Mesenchymal stem cell (in vitro differentiated cells and primary cell): Measurements from ENCODE around the gene DPY30.

ENCODE experiments used
- DNase-seq: peaks from one replicate; pipeline ENCODE4 v3.0.0-alpha.2; 2013
- H2AFZ ChIP-seq: one replicate; pipeline ENCODE4 v1.6.1; 2013; ENCODE audit warnings: low read depth, mild to moderate bottlenecking, control low read depth, inconsistent platforms, low read length, moderate library complexity
- H2AK5ac ChIP-seq: 2 replicates; pipeline ENCODE4 v1.6.1; 2013; ENCODE audit warnings: low read length, moderate library complexity, mild to moderate bottlenecking, inconsistent platforms; ENCODE audit not compliant: severe bottlenecking
- H2BK120ac ChIP-seq: one replicate; pipeline ENCODE4 v1.6.1; 2013; ENCODE audit warnings: low read depth, mild to moderate bottlenecking, inconsistent platforms, low read length, moderate library complexity
- H2BK12ac ChIP-seq, 2 experiments: one replicate each; pipeline ENCODE4 v1.6.1; 2013; ENCODE audit warnings: inconsistent platforms in 2 of 2, low read length in 2 of 2, mild to moderate bottlenecking in 2 of 2, moderate library complexity in 2 of 2, control low read depth in 1 of 2
- H2BK15ac ChIP-seq: one replicate; pipeline ENCODE4 v1.6.1; 2013; ENCODE audit warnings: mild to moderate bottlenecking, low read depth, inconsistent platforms; ENCODE audit not compliant: poor library complexity, severe bottlenecking
- H2BK5ac ChIP-seq: 2 replicates; pipeline ENCODE4 v1.6.1; 2013; ENCODE audit warnings: low read depth, mild to moderate bottlenecking, low read length, control low read depth, inconsistent platforms; ENCODE audit not compliant: poor library complexity, severe bottlenecking
- H3K14ac ChIP-seq, 2 experiments: one replicate each; pipeline ENCODE4 v1.6.1; 2013; ENCODE audit warnings: inconsistent platforms in 2 of 2, low read length in 2 of 2, control low read depth in 1 of 2, mild to moderate bottlenecking in 1 of 2, moderate library complexity in 1 of 2
- H3K18ac ChIP-seq, 2 experiments: one replicate each; pipeline ENCODE4 v1.6.1; 2013; ENCODE audit warnings: inconsistent platforms in 2 of 2, low read length in 2 of 2, control low read depth in 1 of 2, low read depth in 1 of 2, mild to moderate bottlenecking in 1 of 2
- H3K23ac ChIP-seq, 2 experiments: one replicate each; pipeline ENCODE4 v1.6.1; 2013; ENCODE audit warnings: inconsistent platforms in 2 of 2, low read length in 2 of 2, mild to moderate bottlenecking in 2 of 2, moderate library complexity in 2 of 2, control low read depth in 1 of 2
- H3K27ac ChIP-seq: 2 replicates; pipeline ENCODE4 v1.5.1; 2013; ENCODE audit warnings: mild to moderate bottlenecking, moderate library complexity, low read length, control low read depth, inconsistent platforms; ENCODE audit not compliant: poor library complexity, severe bottlenecking
- H3K27me3 ChIP-seq, 2 experiments: 2 replicates each; pipeline versions ENCODE4 v1.6.1 to v1.7.0; 2013; ENCODE audit warnings: low read length in 2 of 2, mild to moderate bottlenecking in 2 of 2, moderate library complexity in 2 of 2, control low read depth in 1 of 2, inconsistent platforms in 1 of 2; ENCODE audit not compliant: control insufficient read depth in 1 of 2, insufficient read depth in 1 of 2
- H3K36me3 ChIP-seq, 2 experiments: 2 replicates each; pipeline versions ENCODE4 v1.6.1 to v1.7.0; 2013; ENCODE audit warnings: low read length in 2 of 2, control low read depth in 1 of 2, inconsistent platforms in 1 of 2, low read depth in 1 of 2, mild to moderate bottlenecking in 1 of 2; ENCODE audit not compliant: insufficient read depth in 2 of 2, control insufficient read depth in 1 of 2
- H3K4ac ChIP-seq, 2 experiments: one replicate each; pipeline ENCODE4 v1.6.1; 2013; ENCODE audit warnings: inconsistent platforms in 2 of 2, low read length in 2 of 2, mild to moderate bottlenecking in 2 of 2, moderate library complexity in 2 of 2, control low read depth in 1 of 2, low read depth in 1 of 2
- H3K4me1 ChIP-seq: 2 replicates; pipeline ENCODE4 v1.6.1; 2013; ENCODE audit warnings: low read depth, low read length, control low read depth; ENCODE audit not compliant: control insufficient read depth, insufficient read depth
- H3K4me2 ChIP-seq: 2 replicates; pipeline ENCODE4 v1.6.1; 2013; ENCODE audit warnings: low read length, mild to moderate bottlenecking, inconsistent platforms; ENCODE audit not compliant: poor library complexity, severe bottlenecking
- H3K4me3 ChIP-seq, 2 experiments: 2 replicates each; pipeline versions ENCODE4 v1.5.1 to v1.7.0; 2013; ENCODE audit warnings: low read length in 2 of 2, mild to moderate bottlenecking in 2 of 2, control low read depth in 1 of 2, low read depth in 1 of 2; ENCODE audit not compliant: insufficient read depth in 1 of 2
- H3K79me1 ChIP-seq: replicated peaks from 2 replicates; pipeline ENCODE4 v1.6.1; 2013; ENCODE audit warnings: mild to moderate bottlenecking, control low read depth, low read length, inconsistent platforms; ENCODE audit not compliant: poor library complexity, severe bottlenecking
- H3K9ac ChIP-seq: 2 replicates; pipeline ENCODE4 v1.7.0; 2013; ENCODE audit warnings: mild to moderate bottlenecking, low read length, moderate library complexity
- H3K9me3 ChIP-seq: 2 replicates; pipeline ENCODE4 v1.7.0; 2013; ENCODE audit warnings: mild to moderate bottlenecking, low read length; ENCODE audit not compliant: control insufficient read depth
- H4K8ac ChIP-seq: one replicate; pipeline ENCODE4 v1.6.1; 2013; ENCODE audit warnings: inconsistent platforms, mild to moderate bottlenecking, low read length, moderate library complexity
- H4K91ac ChIP-seq: one replicate; pipeline ENCODE4 v1.6.1; 2013; ENCODE audit warnings: mild to moderate bottlenecking, low read length, inconsistent platforms
- WGBS: methylation state at CpG from one replicate; pipeline ENCODE4 v1.1.7; 2013; ENCODE audit warnings: mixed read lengths; 5-methylcytosine and 5-hydroxymethylcytosine counted together

DPY30 gene

DNA sequence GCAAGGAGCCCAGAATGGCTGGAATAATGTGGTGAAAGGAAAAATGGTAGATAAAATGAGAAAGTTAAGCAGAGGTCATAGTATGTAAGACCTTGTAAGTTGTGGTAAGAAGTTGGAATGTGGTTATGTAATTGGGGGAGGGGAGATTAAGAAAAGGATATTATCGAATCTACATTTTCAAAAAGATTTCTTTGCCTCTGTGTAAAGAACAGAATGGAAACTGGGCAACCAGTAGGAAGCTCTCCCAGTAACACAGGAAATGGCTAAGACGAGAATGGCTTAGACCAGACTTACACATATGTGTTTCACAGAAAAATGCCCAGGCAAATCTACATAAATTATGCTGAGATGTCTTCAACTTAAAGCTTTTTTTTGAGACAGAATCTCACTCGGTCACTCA is 42.0 kb downstream of the DPY30 start:
- no peak overlapping the region for H2BK5ac ChIP-seq
- no peak overlapping the region for H2AK5ac ChIP-seq
- H2BK15ac ChIP-seq, result no peak overlapping the region
- DNase-seq, result peak; percentile 33
- no peaks in the 10 kb centered on the region for H3K27me3 ChIP-seq
- no peaks in the 10 kb centered on the region for H3K9me3 ChIP-seq
- no peak overlapping the region for H3K9ac ChIP-seq
- peaks cover 5% of the 10 kb centered on the region for H3K4me1 ChIP-seq
- no peak overlapping the region for H2BK12ac ChIP-seq
- no peak overlapping the region for H2AFZ ChIP-seq
- 67% methylated on average over 3 of the region's 3 CpGs for WGBS
- no peak overlapping the region for H3K4me2 ChIP-seq
- no peak overlapping the region for H4K91ac ChIP-seq
- no peak overlapping the region for H3K23ac ChIP-seq
- no peak overlapping the region for H3K4ac ChIP-seq
- H3K14ac ChIP-seq, result no peak overlapping the region
- H3K4me3 ChIP-seq, result no peak overlapping the region
- no peak overlapping the region for H4K8ac ChIP-seq
- H2BK120ac ChIP-seq, result no peak overlapping the region
- no peak overlapping the region for H3K27ac ChIP-seq
- H3K18ac ChIP-seq, result peak overlapping the region in 1 of 2 experiments; percentile 33
- no peaks in the 10 kb centered on the region for H3K36me3 ChIP-seq
- peaks cover 10% of the 10 kb centered on the region for H3K79me1 ChIP-seq

DNA sequence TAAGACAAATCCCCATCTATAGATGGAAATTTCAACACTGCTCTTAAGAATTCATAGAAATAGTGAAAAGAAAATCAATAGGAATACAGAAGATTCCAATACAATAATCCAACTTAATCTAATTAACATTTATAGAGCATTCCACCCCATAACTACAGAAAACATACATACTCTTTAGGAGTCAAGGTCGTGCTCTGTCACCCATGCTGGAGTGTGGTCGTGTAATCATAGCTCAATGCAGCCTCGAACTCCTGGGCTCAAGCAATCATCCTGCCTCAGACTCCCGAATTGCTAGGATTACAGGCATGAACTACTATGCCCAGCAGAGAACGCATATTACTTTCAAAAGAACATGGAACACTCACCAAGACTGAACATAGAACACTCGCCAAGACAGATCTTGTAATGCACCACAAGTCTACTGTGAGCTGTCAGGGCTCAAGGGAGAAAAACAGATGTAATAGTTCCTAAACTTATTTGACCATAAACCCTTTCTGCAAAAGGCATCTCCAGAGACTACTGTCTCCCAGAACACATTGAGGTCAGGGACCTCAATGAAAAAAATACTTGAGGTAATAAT is 42.9 kb downstream of the DPY30 start:
- DNase-seq, result no peak
- H2AK5ac ChIP-seq, result no peak overlapping the region
- no peaks in the 10 kb centered on the region for H3K27me3 ChIP-seq
- no peak overlapping the region for H3K4me3 ChIP-seq
- no peak overlapping the region for H2BK12ac ChIP-seq
- H4K91ac ChIP-seq, result no peak overlapping the region
- H3K9ac ChIP-seq, result no peak overlapping the region
- 97% methylated on average over 6 of the region's 6 CpGs for WGBS
- peaks cover 10% of the 10 kb centered on the region for H3K79me1 ChIP-seq
- no peak overlapping the region for H3K23ac ChIP-seq
- no peaks in the 10 kb centered on the region for H3K9me3 ChIP-seq
- H3K4ac ChIP-seq, result no peak overlapping the region
- no peak overlapping the region for H2BK120ac ChIP-seq
- H2BK5ac ChIP-seq, result no peak overlapping the region
- no peak overlapping the region for H3K4me2 ChIP-seq
- H3K14ac ChIP-seq, result no peak overlapping the region
- H3K27ac ChIP-seq, result no peak overlapping the region
- H3K36me3 ChIP-seq, result no peaks in the 10 kb centered on the region
- H4K8ac ChIP-seq, result no peak overlapping the region
- peaks cover 5% of the 10 kb centered on the region for H3K4me1 ChIP-seq
- no peak overlapping the region for H3K18ac ChIP-seq
- no peak overlapping the region for H2BK15ac ChIP-seq
- H2AFZ ChIP-seq, result no peak overlapping the region

DNA sequence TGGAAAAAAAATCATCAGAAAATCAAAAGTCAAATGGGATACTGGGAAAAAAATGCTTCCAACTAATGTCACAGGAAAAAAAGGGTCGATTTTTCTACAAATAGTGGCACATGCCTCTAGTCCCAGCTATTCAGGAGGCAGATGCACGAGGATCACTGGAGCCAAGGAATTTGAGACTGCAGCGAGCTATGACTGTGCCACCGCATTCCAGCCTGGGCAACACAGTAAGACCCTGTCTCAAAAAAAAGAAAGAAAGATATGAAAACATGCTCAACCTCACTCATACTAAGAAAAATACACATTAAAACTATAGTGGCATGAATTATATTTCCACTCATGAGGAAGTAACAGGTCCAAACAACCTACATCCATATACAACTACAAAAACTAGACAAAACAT is 46.7 kb downstream of the DPY30 start:
- no peak overlapping the region for H4K8ac ChIP-seq
- H3K36me3 ChIP-seq, result no peaks in the 10 kb centered on the region
- no peak overlapping the region for H3K4me3 ChIP-seq
- H3K18ac ChIP-seq, result no peak overlapping the region
- 94% methylated on average over 4 of the region's 4 CpGs for WGBS
- H3K4me2 ChIP-seq, result no peak overlapping the region
- no peak overlapping the region for H4K91ac ChIP-seq
- H2AFZ ChIP-seq, result no peak overlapping the region
- no peak for DNase-seq
- H3K23ac ChIP-seq, result peak overlapping the region in 1 of 2 experiments; percentile 91
- no peak overlapping the region for H3K27ac ChIP-seq
- H3K14ac ChIP-seq, result no peak overlapping the region
- H2BK5ac ChIP-seq, result no peak overlapping the region
- peaks cover 5% of the 10 kb centered on the region for H3K4me1 ChIP-seq
- no peak overlapping the region for H2BK120ac ChIP-seq
- peaks cover 7% of the 10 kb centered on the region for H3K79me1 ChIP-seq
- no peaks in the 10 kb centered on the region for H3K9me3 ChIP-seq
- H2BK12ac ChIP-seq, result no peak overlapping the region
- no peak overlapping the region for H2AK5ac ChIP-seq
- no peaks in the 10 kb centered on the region for H3K27me3 ChIP-seq
- H3K9ac ChIP-seq, result no peak overlapping the region
- H3K4ac ChIP-seq, result no peak overlapping the region
- H2BK15ac ChIP-seq, result no peak overlapping the region

DNA sequence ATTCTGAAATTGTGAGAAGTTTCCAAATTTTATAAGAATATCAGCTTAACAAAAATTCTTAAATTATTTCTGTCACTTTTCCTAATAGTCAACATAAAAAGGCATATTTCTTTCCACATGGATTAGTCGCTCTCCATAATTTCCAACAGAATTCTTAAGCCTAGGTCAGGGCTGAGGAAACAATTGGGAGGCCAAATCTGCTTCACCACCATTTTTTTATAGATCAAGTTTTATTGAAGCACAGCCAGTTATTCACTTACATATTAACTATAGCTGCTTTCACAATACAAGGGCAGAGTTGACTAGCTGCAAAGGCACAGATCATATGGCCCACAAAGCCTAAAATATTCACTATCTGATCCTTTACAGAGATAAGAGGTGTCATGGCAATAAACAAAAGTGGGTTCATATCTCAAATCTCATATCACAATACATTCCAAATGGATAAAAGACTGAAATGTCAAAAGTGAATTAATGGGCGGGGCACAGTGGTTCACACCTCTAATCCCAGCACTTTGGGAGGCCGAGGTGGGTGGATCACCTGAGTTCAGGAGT is 47.5 kb downstream of the DPY30 start:
- Histone ChIP-seq H3K9ac (no peak overlapping the region), H3K36me3 (no peaks in the 10 kb centered on the region), H2AFZ (no peak overlapping the region), H3K79me1 (peaks cover 6% of the 10 kb centered on the region), H3K27ac (no peak overlapping the region), H4K8ac (no peak overlapping the region), H3K4ac (no peak overlapping the region), H3K23ac (no peak overlapping the region), H2BK15ac (no peak overlapping the region), H3K14ac (no peak overlapping the region), H2BK12ac (no peak overlapping the region), H3K4me2 (no peak overlapping the region), H3K4me3 (no peak overlapping the region), H3K9me3 (no peaks in the 10 kb centered on the region), H2BK120ac (no peak overlapping the region), H3K4me1 (peaks cover 5% of the 10 kb centered on the region), H3K27me3 (no peaks in the 10 kb centered on the region), H2AK5ac (no peak overlapping the region), H4K91ac (no peak overlapping the region), H3K18ac (no peak overlapping the region), H2BK5ac (no peak overlapping the region)
- 94% methylated on average over 3 of the region's 3 CpGs for WGBS
- no peak for DNase-seq
